Measurements from ENCODE around the gene ADGRL2. TPM values are rescaled to one million over a fixed set of nuclear protein-coding genes. Genes with fewer than 3 reads are reported as not detected.

ADGRL2 gene
- total RNA-seq, 1 experiment from 2014 or later: 25.3 TPM

GRCh38 chr1:81976539-81976938, 175.8 kb downstream of the ADGRL2 start:
- CTCF ChIA-PET: interaction anchor here (0.6 kb wide), 1 partner anchor 711 kb away, joined by 5 read pairs; no protein-coding TSS in a partner anchor
- TF ChIP-seq, protein P1, sequence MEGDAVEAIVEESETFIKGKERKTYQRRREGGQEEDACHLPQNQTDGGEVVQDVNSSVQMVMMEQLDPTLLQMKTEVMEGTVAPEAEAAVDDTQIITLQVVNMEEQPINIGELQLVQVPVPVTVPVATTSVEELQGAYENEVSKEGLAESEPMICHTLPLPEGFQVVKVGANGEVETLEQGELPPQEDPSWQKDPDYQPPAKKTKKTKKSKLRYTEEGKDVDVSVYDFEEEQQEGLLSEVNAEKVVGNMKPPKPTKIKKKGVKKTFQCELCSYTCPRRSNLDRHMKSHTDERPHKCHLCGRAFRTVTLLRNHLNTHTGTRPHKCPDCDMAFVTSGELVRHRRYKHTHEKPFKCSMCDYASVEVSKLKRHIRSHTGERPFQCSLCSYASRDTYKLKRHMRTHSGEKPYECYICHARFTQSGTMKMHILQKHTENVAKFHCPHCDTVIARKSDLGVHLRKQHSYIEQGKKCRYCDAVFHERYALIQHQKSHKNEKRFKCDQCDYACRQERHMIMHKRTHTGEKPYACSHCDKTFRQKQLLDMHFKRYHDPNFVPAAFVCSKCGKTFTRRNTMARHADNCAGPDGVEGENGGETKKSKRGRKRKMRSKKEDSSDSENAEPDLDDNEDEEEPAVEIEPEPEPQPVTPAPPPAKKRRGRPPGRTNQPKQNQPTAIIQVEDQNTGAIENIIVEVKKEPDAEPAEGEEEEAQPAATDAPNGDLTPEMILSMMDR (conservative IDR thresholded peaks at IDR 0.05): no peak
- no peak for TF ChIP-seq EZH2 (IDR thresholded peaks at IDR 0.05; ENCODE audit: low read depth)
- no TSS peak for BruUV-seq (replicated peaks)

DNA sequence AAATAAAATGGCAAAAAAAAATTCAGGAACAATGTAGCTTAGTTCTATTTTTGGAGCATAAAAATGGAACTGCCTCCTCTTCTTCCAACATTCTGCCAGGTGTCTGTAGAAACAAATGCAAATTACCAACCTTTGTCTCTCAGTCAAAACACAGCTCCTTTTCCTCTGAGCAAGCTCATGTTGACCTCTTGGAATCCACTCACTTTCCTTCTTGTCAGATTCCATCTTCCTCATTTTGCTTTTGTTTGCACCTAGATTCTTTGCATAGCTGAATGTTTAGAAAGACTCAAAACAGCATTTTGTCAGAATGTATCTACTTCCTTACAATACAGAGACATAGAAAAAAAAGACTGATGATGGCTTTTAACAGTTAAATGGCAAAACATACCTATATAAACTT, 178.2 kb downstream of the ADGRL2 start:
- H3K4me3 ChIP-seq: no peak overlapping the region
- H3K9me3 ChIP-seq (ENCODE audit: insufficient read depth, low read depth): no peaks in the 10 kb centered on the region
- no peaks in the 10 kb centered on the region for H3K27me3 ChIP-seq (ENCODE audit: insufficient read depth, low read depth)
- CTCF ChIA-PET: interaction anchor here (0.6 to 0.7 kb wide), 2 partner anchors 10 to 25 kb away, joined by 3 to 4 read pairs; no protein-coding TSS in a partner anchor
- H2AFZ ChIP-seq: no peak overlapping the region
- no peaks in the 10 kb centered on the region for H4K20me1 ChIP-seq (ENCODE audit: insufficient read depth)
- intact Hi-C loops (cut with micrococcal nuclease; ENCODE audit: unreplicated experiment): no loop called here
- POLR2A ChIA-PET (ENCODE audit: unreplicated experiment): interaction anchor here (0.5 kb wide), 1 partner anchor 278 kb away, joined by 6 read pairs; no protein-coding TSS in a partner anchor
- H3K79me2 ChIP-seq (ENCODE audit: low read depth): no peaks in the 10 kb centered on the region
- H3K27ac ChIP-seq: no peak overlapping the region
- H3K36me3 ChIP-seq (ENCODE audit: low read depth): no peaks in the 10 kb centered on the region
- DNase-seq: no peak
- no peaks in the 10 kb centered on the region for H3K9me2 ChIP-seq (ENCODE audit: insufficient read depth)
- no peak overlapping the region for H3K4me2 ChIP-seq
- BruUV-seq (replicated peaks): no TSS peak
- H3F3A ChIP-seq (ENCODE audit: insufficient read depth, low read depth): no peaks in the 10 kb centered on the region
- TF ChIP-seq, protein P1 (conservative IDR thresholded peaks at IDR 0.05): no peak
- TF ChIP-seq EZH2 (IDR thresholded peaks at IDR 0.05; ENCODE audit: low read depth): no peak
- no peaks in the 10 kb centered on the region for H3K4me1 ChIP-seq (replicated peaks; ENCODE audit: insufficient read depth)

More at GRCh38 chr1:81976539-81976938, 175.8 kb downstream of the ADGRL2 start:
- DNase-seq: no peak
- no peaks in the 10 kb centered on the region for H3K36me3 ChIP-seq (ENCODE audit: low read depth)
- H3K4me2 ChIP-seq: no peak overlapping the region
- intact Hi-C loops (cut with micrococcal nuclease; ENCODE audit: unreplicated experiment): no loop called here
- H3K27me3 ChIP-seq (ENCODE audit: insufficient read depth, low read depth): no peaks in the 10 kb centered on the region
- H3K9me3 ChIP-seq (ENCODE audit: insufficient read depth, low read depth): no peaks in the 10 kb centered on the region
- no peaks in the 10 kb centered on the region for H3F3A ChIP-seq (ENCODE audit: insufficient read depth, low read depth)
- POLR2A ChIA-PET (ENCODE audit: unreplicated experiment): no interaction called here
- no peaks in the 10 kb centered on the region for H3K79me2 ChIP-seq (ENCODE audit: low read depth)
- H3K4me1 ChIP-seq (replicated peaks; ENCODE audit: insufficient read depth): no peaks in the 10 kb centered on the region
- no peak overlapping the region for H2AFZ ChIP-seq
- no peak overlapping the region for H3K27ac ChIP-seq
- H3K9me2 ChIP-seq (ENCODE audit: insufficient read depth): no peaks in the 10 kb centered on the region
- H4K20me1 ChIP-seq (ENCODE audit: insufficient read depth): no peaks in the 10 kb centered on the region
- H3K4me3 ChIP-seq: no peak overlapping the region

GRCh38 chr1:81982523-81982922, 181.8 kb downstream of the ADGRL2 start:
- no peak for DNase-seq
- H2AFZ ChIP-seq: no peak overlapping the region
- no peak overlapping the region for H3K27ac ChIP-seq
- ChIA-PET POLR2A (ENCODE audit: unreplicated experiment) (no interaction called here), CTCF (no interaction called here)
- H3K9me2 ChIP-seq (ENCODE audit: insufficient read depth): no peaks in the 10 kb centered on the region
- no peaks in the 10 kb centered on the region for H3K27me3 ChIP-seq (ENCODE audit: insufficient read depth, low read depth)
- H3K4me2 ChIP-seq: no peak overlapping the region
- H3K4me3 ChIP-seq: no peak overlapping the region
- H3K79me2 ChIP-seq (ENCODE audit: low read depth): no peaks in the 10 kb centered on the region
- no peaks in the 10 kb centered on the region for H3F3A ChIP-seq (ENCODE audit: insufficient read depth, low read depth)
- BruUV-seq (replicated peaks): no TSS peak
- intact Hi-C loops (cut with micrococcal nuclease; ENCODE audit: unreplicated experiment): no loop called here
- H3K4me1 ChIP-seq (replicated peaks; ENCODE audit: insufficient read depth): no peaks in the 10 kb centered on the region
- no peaks in the 10 kb centered on the region for H4K20me1 ChIP-seq (ENCODE audit: insufficient read depth)
- TF ChIP-seq, protein P1 (conservative IDR thresholded peaks at IDR 0.05): no peak
- TF ChIP-seq EZH2 (IDR thresholded peaks at IDR 0.05; ENCODE audit: low read depth): no peak
- H3K36me3 ChIP-seq (ENCODE audit: low read depth): peaks cover 8% of the 10 kb centered on the region; the same call in 1 of the 2 replicates
- no peaks in the 10 kb centered on the region for H3K9me3 ChIP-seq (ENCODE audit: insufficient read depth, low read depth)
